H1 (cell line): ENCODE data around the gene PHF23. TPM values are rescaled to one million over a fixed set of nuclear protein-coding genes. Genes with fewer than 3 reads are reported as not detected.
A peak's percentile ranks its signal among the peaks of the same experiment; 100 is the strongest.

Experiments
- CTCF ChIA-PET: fragments of 300-600 bp; sonication (Branson Sonifier 250); formaldehyde crosslinking; loops from one replicate; lab custom pipeline; 2021; ENCODE audit not compliant: partially characterized antibody; lab: Charles Lee
- POLR2A ChIA-PET: fragments of 300-600 bp; sonication (Branson Sonifier 250); formaldehyde crosslinking; loops from one replicate; lab custom pipeline; 2021; ENCODE audit warnings: inconsistent platforms; ENCODE audit not compliant: partially characterized antibody; lab: Charles Lee
- DNase-seq, 2 experiments: peaks; one replicate each; pipeline versions ENCODE4 v3.0.0 to v3.0.0-alpha.2; 2010 to 2022; ENCODE audit warnings: low spot score in 2 of 2, low read depth in 1 of 2, mixed read lengths in 1 of 2
- FAIRE-seq: peaks from 2 replicates; lab custom pipeline; 2011; peaks lifted over from hg19 to GRCh38; lab: Jason Lieb, UNC
- H2AFZ ChIP-seq: 2 replicates; pipeline ENCODE4 v1.8.1; 2012; ENCODE audit warnings: low read length, inconsistent platforms
- H2AK5ac ChIP-seq: 2 replicates; pipeline ENCODE4 v1.6.1; 2013; ENCODE audit warnings: low read depth, low read length
- H2BK120ac ChIP-seq: replicated peaks from 2 replicates; pipeline ENCODE3; 2013; ENCODE audit warnings: low read depth, low read length, inconsistent platforms
- H2BK12ac ChIP-seq: 2 replicates; pipeline ENCODE4 v1.6.1; 2013; ENCODE audit warnings: low read depth, low read length
- H2BK15ac ChIP-seq: 2 replicates; pipeline ENCODE4 v1.6.1; 2013; ENCODE audit warnings: low read length
- H2BK20ac ChIP-seq: 2 replicates; pipeline ENCODE4 v1.6.1; 2013; ENCODE audit warnings: low read length
- H2BK5ac ChIP-seq: 2 replicates; pipeline ENCODE4 v1.6.1; 2013; ENCODE audit warnings: low read depth, low read length
- H3K14ac ChIP-seq: 2 replicates; pipeline ENCODE4 v1.6.1; 2013; ENCODE audit warnings: inconsistent platforms; ENCODE audit not compliant: insufficient read length
- H3K18ac ChIP-seq: 2 replicates; pipeline ENCODE4 v1.6.1; 2013; ENCODE audit warnings: low read length; ENCODE audit errors: extremely low read depth
- H3K23ac ChIP-seq: 2 replicates; pipeline ENCODE4 v1.6.1; 2013; ENCODE audit warnings: inconsistent platforms; ENCODE audit not compliant: insufficient read length
- H3K23me2 ChIP-seq: 2 replicates; pipeline ENCODE4 v1.6.1; 2013; ENCODE audit warnings: low read depth, low read length
- H3K27ac ChIP-seq: 2 replicates; pipeline ENCODE4 v1.6.1; 2011; ENCODE audit warnings: low read depth, low read length, inconsistent platforms
- H3K27me3 ChIP-seq, 4 experiments: replicated peaks in 1 of 4; 1 replicate in 1 of 4; 2 replicates in 3 of 4; pipeline versions ENCODE4 v1.6.1 to v1.8.1; 2011 to 2013; ENCODE audit warnings: low read length in 3 of 4, mild to moderate bottlenecking in 3 of 4, inconsistent platforms in 2 of 4, mixed read lengths in 2 of 4, moderate library complexity in 1 of 4; ENCODE audit not compliant: control insufficient read depth in 3 of 4, insufficient read depth in 3 of 4; ENCODE audit errors: extremely low read depth in 1 of 4
- H3K36me3 ChIP-seq, 4 experiments: 2 replicates each; pipeline versions ENCODE4 v1.6.1 to v1.8.1; 2011 to 2013; ENCODE audit warnings: mild to moderate bottlenecking in 4 of 4, low read length in 3 of 4, moderate library complexity in 2 of 4, control low read depth in 1 of 4, inconsistent platforms in 1 of 4; ENCODE audit not compliant: insufficient read depth in 4 of 4, control insufficient read depth in 2 of 4
- H3K4ac ChIP-seq: replicated peaks from 2 replicates; pipeline ENCODE3; 2013; ENCODE audit warnings: low read length, low read depth, mixed read lengths, inconsistent platforms; ENCODE audit not compliant: insufficient read length
- H3K4me1 ChIP-seq, 4 experiments: replicated peaks in 1 of 4; 1 replicate in 1 of 4; 2 replicates in 3 of 4; pipeline versions ENCODE4 v1.6.1 to v1.8.1; 2011 to 2013; ENCODE audit warnings: low read length in 3 of 4, inconsistent platforms in 2 of 4, mixed read lengths in 1 of 4; ENCODE audit not compliant: insufficient read depth in 4 of 4, control insufficient read depth in 3 of 4
- H3K4me2 ChIP-seq, 2 experiments: 2 replicates each; pipeline versions ENCODE4 v1.6.1 to v1.8.1; 2011 to 2013; ENCODE audit warnings: low read depth in 2 of 2, low read length in 2 of 2, control low read depth in 1 of 2, inconsistent platforms in 1 of 2, mild to moderate bottlenecking in 1 of 2; ENCODE audit not compliant: insufficient read depth in 1 of 2
- H3K4me3 ChIP-seq, 4 experiments: fragments of 200-600, 300-600 bp in 1 of 4; sonication (generic), shearing (Covaris generic), sonication (Bioruptor Twin) in 1 of 4; 2 replicates each; pipeline versions ENCODE4 v1.5.1 to v1.8.1; 2011 to 2016; ENCODE audit warnings: low read length in 4 of 4, low read depth in 3 of 4, control low read depth in 2 of 4, inconsistent platforms in 2 of 4, mild to moderate bottlenecking in 2 of 4, mixed read lengths in 1 of 4, moderate library complexity in 1 of 4; ENCODE audit not compliant: insufficient read depth in 2 of 4; ENCODE audit errors: extremely low read depth in 1 of 4
- H3K56ac ChIP-seq: replicated peaks from 2 replicates; pipeline ENCODE3; 2013; ENCODE audit warnings: low read depth, mild to moderate bottlenecking, mixed read lengths, low read length, inconsistent platforms; ENCODE audit not compliant: insufficient read length
- H3K79me1 ChIP-seq: 2 replicates; pipeline ENCODE4 v1.6.1; 2013; ENCODE audit warnings: low read depth, low read length, control low read depth
- H3K79me2 ChIP-seq, 2 experiments: 2 replicates each; pipeline versions ENCODE4 v1.6.1 to v1.8.1; 2012 to 2013; ENCODE audit warnings: low read length in 2 of 2, mild to moderate bottlenecking in 2 of 2, inconsistent platforms in 1 of 2; ENCODE audit not compliant: insufficient read depth in 2 of 2, control insufficient read depth in 1 of 2
- H3K9ac ChIP-seq, 4 experiments: replicated peaks in 1 of 4; 1 replicate in 1 of 4; 2 replicates in 3 of 4; pipeline versions ENCODE4 v1.6.1 to v1.8.1; 2011 to 2013; ENCODE audit warnings: low read depth in 3 of 4, low read length in 3 of 4, control low read depth in 2 of 4, mild to moderate bottlenecking in 2 of 4, moderate library complexity in 2 of 4, inconsistent platforms in 1 of 4; ENCODE audit errors: extremely low read depth in 1 of 4
- H3K9me3 ChIP-seq, 2 experiments: 2 replicates each; pipeline versions ENCODE4 v1.6.1 to v1.8.1; 2012 to 2013; ENCODE audit warnings: mild to moderate bottlenecking in 2 of 2, moderate library complexity in 2 of 2, control low read depth in 1 of 2, inconsistent platforms in 1 of 2, low read depth in 1 of 2, low read length in 1 of 2, mixed read lengths in 1 of 2; ENCODE audit not compliant: insufficient read depth in 2 of 2
- H4K20me1 ChIP-seq, 2 experiments: replicated peaks in 1 of 2; 2 replicates each; pipeline versions ENCODE3 to v1.8.1; 2011 to 2013; ENCODE audit warnings: inconsistent platforms in 2 of 2, low read length in 2 of 2, mild to moderate bottlenecking in 1 of 2; ENCODE audit not compliant: insufficient read depth in 2 of 2, control insufficient read depth in 1 of 2
- H4K5ac ChIP-seq: 2 replicates; pipeline ENCODE4 v1.6.1; 2013; ENCODE audit warnings: low read length, low read depth, mixed read lengths, inconsistent platforms; ENCODE audit not compliant: insufficient read length
- H4K8ac ChIP-seq: 2 replicates; pipeline ENCODE4 v1.8.0; 2013; ENCODE audit warnings: mild to moderate bottlenecking, moderate library complexity, low read length, inconsistent platforms; ENCODE audit not compliant: insufficient read depth; ENCODE audit errors: extremely low read depth
- H4K91ac ChIP-seq: replicated peaks from 2 replicates; pipeline ENCODE3; 2013; ENCODE audit warnings: low read length, mixed read lengths, inconsistent platforms; ENCODE audit not compliant: insufficient read length
- ASH2L ChIP-seq: fragments of 200-600, 300-600 bp; sonication (generic); IDR thresholded peaks from one replicate; pipeline ENCODE4 v1.7.1; 2017; ENCODE audit warnings: low read length
- ATF2 ChIP-seq: IDR thresholded peaks from 2 replicates; pipeline ENCODE4 v1.6.1; 2012; ENCODE audit warnings: low read length, inconsistent platforms
- KDM5A ChIP-seq: fragments of 200-600 bp; IDR thresholded peaks from 2 replicates; pipeline ENCODE4 v1.7.1; 2012; ENCODE audit warnings: mild to moderate bottlenecking, low read length, inconsistent platforms, mixed read lengths
- NRF1 ChIP-seq: IDR thresholded peaks from 2 replicates; pipeline ENCODE4 v1.6.1; 2011; ENCODE audit warnings: mild to moderate bottlenecking, low read depth, low read length, improper control_type of control experiment
- POU5F1 ChIP-seq: IDR thresholded peaks from 2 replicates; pipeline ENCODE4 v1.6.1; 2011; ENCODE audit warnings: low read depth, mild to moderate bottlenecking, low read length, moderate library complexity
- RAD21 ChIP-seq, 2 experiments: IDR thresholded peaks in 1 of 2; conservative IDR thresholded peaks in 1 of 2; 2 replicates each; pipeline ENCODE4 v1.6.1; 2011; ENCODE audit warnings: low read depth in 2 of 2, low read length in 2 of 2, improper control_type of control experiment in 1 of 2, inconsistent platforms in 1 of 2, mild to moderate bottlenecking in 1 of 2, moderate library complexity in 1 of 2
- SIN3A ChIP-seq, 2 experiments: IDR thresholded peaks in 1 of 2; conservative IDR thresholded peaks in 1 of 2; 2 replicates each; pipeline ENCODE4 v1.6.1; 2011 to 2012; ENCODE audit warnings: low read length in 2 of 2, improper control_type of control experiment in 1 of 2, low read depth in 1 of 2, mild to moderate bottlenecking in 1 of 2
- SIRT6 ChIP-seq: IDR thresholded peaks from one replicate; pipeline ENCODE4 v1.7.1; 2012; ENCODE audit warnings: low read length, inconsistent platforms
- TAF1 ChIP-seq: IDR thresholded peaks from 2 replicates; pipeline ENCODE4 v1.6.1; 2011; ENCODE audit warnings: mild to moderate bottlenecking, low read depth, low read length
- WGBS, 2 experiments: shearing (Covaris generic) in 1 of 2; methylation state at CpG; one replicate each; pipeline versions ENCODE4 v1.1.6 to v1.1.7; 2013 to 2015; ENCODE audit warnings: low lambda C conversion rate in 2 of 2, mixed read lengths in 2 of 2, inconsistent platforms in 1 of 2, low coverage in 1 of 2, missing lambda C conversion rate in 1 of 2; ENCODE audit not compliant: insufficient replicate concordance in 2 of 2, insufficient coverage in 1 of 2, insufficient read length in 1 of 2; ENCODE audit errors: extremely low coverage in 1 of 2, missing lambda C conversion rate in 1 of 2; 5-methylcytosine and 5-hydroxymethylcytosine counted together
- polyA plus RNA-seq, 7 experiments: library from polyadenylated mRNA; depleted of rRNA in 3 of 7; stranded (reverse) in 5 of 7; unstranded in 2 of 7; fragments of >200 nt in 5 of 7; fragments of 200-250 nt in 2 of 7; gene quantifications; 1 replicate in 5 of 7; 2 replicates in 1 of 7; 4 replicates in 1 of 7; pipeline versions ENCODE4 v1.2.1 to v1.2.3, GENCODE V29; 2011 to 2013; ENCODE audit warnings: missing spikeins in 2 of 7, mixed read lengths in 2 of 7
- total RNA-seq: library from RNA; stranded (reverse); fragmentation: NEBNext Ultra II Directional; extraction: Animal tissue kit (Norgen Biotek cat#: 25700); gene quantifications from 2 replicates; pipeline ENCODE4 v1.2.1, GENCODE V29; 2021
- TF ChIP-seq, protein P1 (sequence below): IDR thresholded peaks from 2 replicates; pipeline ENCODE4 v1.6.1; 2011; ENCODE audit warnings: low read depth, mild to moderate bottlenecking, low read length; ENCODE audit not compliant: insufficient read depth

The PHF23 gene
- total and polyA plus RNA-seq, 2 of the 8 experiments (the other 6 are each of a cell fraction or from before 2014, with no cell fraction given) = 47.5 to 62.8 TPM

DNA sequence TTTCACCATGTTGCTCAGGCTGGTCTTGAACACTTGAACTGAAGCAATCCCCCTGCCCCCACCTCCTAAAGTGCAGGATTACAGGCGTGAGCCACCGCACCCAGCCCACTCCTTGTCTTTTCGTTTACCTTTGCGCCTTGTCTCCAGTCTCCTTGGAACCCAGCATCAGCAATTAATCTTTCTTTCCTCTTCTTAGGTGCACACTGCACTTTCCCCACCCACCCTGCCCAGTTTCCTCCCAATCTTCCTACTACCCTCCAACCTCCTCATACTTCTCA, 24.5 kb upstream of the PHF23 start:
- Histone ChIP-seq H4K5ac (no peak overlapping the region), H3K27me3 (no peaks in the 10 kb centered on the region), H2AFZ (no peak overlapping the region), H3K79me1 (peaks cover 9% of the 10 kb centered on the region), H3K4me2 (peak overlapping the region; percentile 91 to 97), H3K4me3 (peak overlapping the region; percentile 93 to 98 (median 96); a peak in 6 of 8 replicates), H3K4me1 (peaks cover 5 to 15% (median 7%) of the 10 kb centered on the region in 4 experiments; a peak in 6 of 7 replicates), H2BK15ac (no peak overlapping the region), H3K9ac (peak overlapping the region in 3 of 4 experiments; percentile 51 to 73 (median 69); a peak in 6 of 7 replicates), H3K23me2 (peaks cover 13% of the 10 kb centered on the region), H3K23ac (no peak overlapping the region), H3K9me3 (no peaks in the 10 kb centered on the region), H3K14ac (no peak overlapping the region), H4K8ac (peak overlapping the region; percentile 92; the same call in 1 of the 2 replicates), H2BK20ac (0 out of 2 replicates have a peak overlapping the region, but pooled peaks have one; percentile 23), H3K36me3 (peaks cover 0 to 16% (median 8%) of the 10 kb centered on the region in 4 experiments; a peak in 5 of 8 replicates), H3K56ac (no peak overlapping the region), H3K27ac (no peak overlapping the region), H2BK5ac (peak overlapping the region; percentile 95), H2BK12ac (peak overlapping the region; percentile 97; the same call in 1 of the 2 replicates), H2BK120ac (no peak overlapping the region), H3K4ac (no peak overlapping the region), H2AK5ac (no peak overlapping the region; the same call in 1 of the 2 replicates), H3K79me2 (peaks cover 0 to 30% of the 10 kb centered on the region in 2 experiments; a peak in 2 of 4 replicates), H3K18ac (peak overlapping the region; percentile 94; the same call in 1 of the 2 replicates), H4K20me1 (peaks cover 6 to 11% of the 10 kb centered on the region in 2 experiments), H4K91ac (no peak overlapping the region)
- 37% methylated on average over 2 of the region's 4 CpGs; no CpG with 5 or more reads in 1 of the 2 experiments for WGBS, 2 experiments
- ChIA-PET CTCF (interaction anchor here (0.6 to 1.6 kb wide), 4 partner anchors 17 to 245 kb away, joined by 3 to 6 read pairs (median 4); partner anchors contain the start of gene SLC2A4), POLR2A (interaction anchor here (0.6 to 13.7 kb wide), 17 partner anchors 11 to 294 kb away, joined by 3 to 159 read pairs (median 4); partner anchors contain the start of genes ACADVL, CTDNEP1, DLG4 and ELP5)
- no peak for DNase-seq
- no peak for FAIRE-seq
- no peak for TF ChIP-seq SIN3A (conservative IDR thresholded peaks at IDR 0.05 in 1 of 2, IDR thresholded peaks at IDR 0.05 in 1 of 2; ENCODE audit: low read depth in 1 of 2, low read length in 2 of 2)
- no peak for TF ChIP-seq ASH2L
- TF ChIP-seq, protein P1, sequence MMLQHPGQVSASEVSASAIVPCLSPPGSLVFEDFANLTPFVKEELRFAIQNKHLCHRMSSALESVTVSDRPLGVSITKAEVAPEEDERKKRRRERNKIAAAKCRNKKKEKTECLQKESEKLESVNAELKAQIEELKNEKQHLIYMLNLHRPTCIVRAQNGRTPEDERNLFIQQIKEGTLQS = no peak
- TF ChIP-seq NRF1 = no peak
- TF ChIP-seq RAD21 (IDR thresholded peaks at IDR 0.05 in 1 of 2, conservative IDR thresholded peaks at IDR 0.05 in 1 of 2; ENCODE audit: low read depth in 2 of 2, low read length in 2 of 2) = no peak
- TF ChIP-seq KDM5A = no peak
- TF ChIP-seq ATF2 = no peak
- no peak for TF ChIP-seq SIRT6
- TF ChIP-seq TAF1 = no peak
- no peak for TF ChIP-seq POU5F1
